ENCODE results near the gene GPC2.

DNA sequence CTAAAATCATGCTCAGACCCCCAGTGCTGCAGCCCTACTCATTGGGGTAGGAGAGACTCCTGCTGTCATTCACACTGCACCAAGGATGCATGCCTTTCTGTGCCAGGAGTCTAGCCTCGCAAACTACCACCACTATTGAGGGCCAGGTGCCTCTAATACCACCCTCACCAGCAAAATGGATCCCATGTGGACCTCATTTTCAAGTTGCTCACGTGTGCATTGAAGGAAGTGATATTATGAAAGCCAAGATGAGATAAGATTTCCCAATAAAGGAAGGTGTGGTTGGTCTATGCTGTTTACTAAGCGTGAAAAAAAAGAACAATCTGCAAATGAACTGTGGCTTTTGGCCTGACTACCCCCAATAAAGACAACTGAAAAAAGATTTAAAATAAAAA, 35.6 kb downstream of the GPC2 start:
- TF ChIP-seq, protein P1, sequence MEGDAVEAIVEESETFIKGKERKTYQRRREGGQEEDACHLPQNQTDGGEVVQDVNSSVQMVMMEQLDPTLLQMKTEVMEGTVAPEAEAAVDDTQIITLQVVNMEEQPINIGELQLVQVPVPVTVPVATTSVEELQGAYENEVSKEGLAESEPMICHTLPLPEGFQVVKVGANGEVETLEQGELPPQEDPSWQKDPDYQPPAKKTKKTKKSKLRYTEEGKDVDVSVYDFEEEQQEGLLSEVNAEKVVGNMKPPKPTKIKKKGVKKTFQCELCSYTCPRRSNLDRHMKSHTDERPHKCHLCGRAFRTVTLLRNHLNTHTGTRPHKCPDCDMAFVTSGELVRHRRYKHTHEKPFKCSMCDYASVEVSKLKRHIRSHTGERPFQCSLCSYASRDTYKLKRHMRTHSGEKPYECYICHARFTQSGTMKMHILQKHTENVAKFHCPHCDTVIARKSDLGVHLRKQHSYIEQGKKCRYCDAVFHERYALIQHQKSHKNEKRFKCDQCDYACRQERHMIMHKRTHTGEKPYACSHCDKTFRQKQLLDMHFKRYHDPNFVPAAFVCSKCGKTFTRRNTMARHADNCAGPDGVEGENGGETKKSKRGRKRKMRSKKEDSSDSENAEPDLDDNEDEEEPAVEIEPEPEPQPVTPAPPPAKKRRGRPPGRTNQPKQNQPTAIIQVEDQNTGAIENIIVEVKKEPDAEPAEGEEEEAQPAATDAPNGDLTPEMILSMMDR (IDR thresholded peaks at IDR 0.05; ENCODE audit: insufficient read depth, low read length): no peak
- TF ChIP-seq, protein P2, sequence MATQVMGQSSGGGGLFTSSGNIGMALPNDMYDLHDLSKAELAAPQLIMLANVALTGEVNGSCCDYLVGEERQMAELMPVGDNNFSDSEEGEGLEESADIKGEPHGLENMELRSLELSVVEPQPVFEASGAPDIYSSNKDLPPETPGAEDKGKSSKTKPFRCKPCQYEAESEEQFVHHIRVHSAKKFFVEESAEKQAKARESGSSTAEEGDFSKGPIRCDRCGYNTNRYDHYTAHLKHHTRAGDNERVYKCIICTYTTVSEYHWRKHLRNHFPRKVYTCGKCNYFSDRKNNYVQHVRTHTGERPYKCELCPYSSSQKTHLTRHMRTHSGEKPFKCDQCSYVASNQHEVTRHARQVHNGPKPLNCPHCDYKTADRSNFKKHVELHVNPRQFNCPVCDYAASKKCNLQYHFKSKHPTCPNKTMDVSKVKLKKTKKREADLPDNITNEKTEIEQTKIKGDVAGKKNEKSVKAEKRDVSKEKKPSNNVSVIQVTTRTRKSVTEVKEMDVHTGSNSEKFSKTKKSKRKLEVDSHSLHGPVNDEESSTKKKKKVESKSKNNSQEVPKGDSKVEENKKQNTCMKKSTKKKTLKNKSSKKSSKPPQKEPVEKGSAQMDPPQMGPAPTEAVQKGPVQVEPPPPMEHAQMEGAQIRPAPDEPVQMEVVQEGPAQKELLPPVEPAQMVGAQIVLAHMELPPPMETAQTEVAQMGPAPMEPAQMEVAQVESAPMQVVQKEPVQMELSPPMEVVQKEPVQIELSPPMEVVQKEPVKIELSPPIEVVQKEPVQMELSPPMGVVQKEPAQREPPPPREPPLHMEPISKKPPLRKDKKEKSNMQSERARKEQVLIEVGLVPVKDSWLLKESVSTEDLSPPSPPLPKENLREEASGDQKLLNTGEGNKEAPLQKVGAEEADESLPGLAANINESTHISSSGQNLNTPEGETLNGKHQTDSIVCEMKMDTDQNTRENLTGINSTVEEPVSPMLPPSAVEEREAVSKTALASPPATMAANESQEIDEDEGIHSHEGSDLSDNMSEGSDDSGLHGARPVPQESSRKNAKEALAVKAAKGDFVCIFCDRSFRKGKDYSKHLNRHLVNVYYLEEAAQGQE (IDR thresholded peaks at IDR 0.05; ENCODE audit: insufficient replicate concordance, low read depth): peak; percentile 28
- TF ChIP-seq POLR2AphosphoS5 (IDR thresholded peaks at IDR 0.05; ENCODE audit: low read depth) (peak; percentile 42; the same call in 1 of the 2 replicates), GABPA (IDR thresholded peaks at IDR 0.05; ENCODE audit: low read depth) (no peak)
